Mononuclear cell (primary cell): ENCODE results near the gene OGDH. TPM values are rescaled to one million over a fixed set of nuclear protein-coding genes. Genes with fewer than 3 reads are reported as not detected.
"Not testable (repeated sequence)": the region's sequence is repeated elsewhere in the genome, so short reads cannot be mapped to it uniquely, and the experiment has no call there.

Experiments used
- H3K27me3 ChIP-seq: 2 replicates; pipeline ENCODE4 v1.6.0; 2011; ENCODE audit warnings: low read length, control low read depth; ENCODE audit not compliant: insufficient read depth
- H3K4me1 ChIP-seq: 2 replicates; pipeline ENCODE4 v1.5.1; 2011; ENCODE audit warnings: mild to moderate bottlenecking, low read length, control low read depth; ENCODE audit not compliant: insufficient read depth
- H3K4me3 ChIP-seq: 2 replicates; pipeline ENCODE4 v1.5.1; 2011; ENCODE audit warnings: mild to moderate bottlenecking, low read length, moderate library complexity
- H3K9me3 ChIP-seq: 2 replicates; pipeline ENCODE4 v1.5.1; 2011; ENCODE audit warnings: low read depth, mild to moderate bottlenecking, control low read depth, low read length
- total RNA-seq: library from RNA; depleted of rRNA; stranded (reverse); fragments of >200 nt; gene quantifications from one replicate; pipeline ENCODE4 v1.2.3, GENCODE V29; 2012

The OGDH gene
- total RNA-seq, 1 donor, result 17.2 TPM

GRCh38 chr7:44706788-44707557 lies 100.5 kb downstream of the OGDH start:
- Histone ChIP-seq H3K9me3 (no peaks in the 10 kb centered on the region), H3K4me1 (no peaks in the 10 kb centered on the region), H3K27me3 (no peaks in the 10 kb centered on the region), H3K4me3 (no peak overlapping the region)

DNA sequence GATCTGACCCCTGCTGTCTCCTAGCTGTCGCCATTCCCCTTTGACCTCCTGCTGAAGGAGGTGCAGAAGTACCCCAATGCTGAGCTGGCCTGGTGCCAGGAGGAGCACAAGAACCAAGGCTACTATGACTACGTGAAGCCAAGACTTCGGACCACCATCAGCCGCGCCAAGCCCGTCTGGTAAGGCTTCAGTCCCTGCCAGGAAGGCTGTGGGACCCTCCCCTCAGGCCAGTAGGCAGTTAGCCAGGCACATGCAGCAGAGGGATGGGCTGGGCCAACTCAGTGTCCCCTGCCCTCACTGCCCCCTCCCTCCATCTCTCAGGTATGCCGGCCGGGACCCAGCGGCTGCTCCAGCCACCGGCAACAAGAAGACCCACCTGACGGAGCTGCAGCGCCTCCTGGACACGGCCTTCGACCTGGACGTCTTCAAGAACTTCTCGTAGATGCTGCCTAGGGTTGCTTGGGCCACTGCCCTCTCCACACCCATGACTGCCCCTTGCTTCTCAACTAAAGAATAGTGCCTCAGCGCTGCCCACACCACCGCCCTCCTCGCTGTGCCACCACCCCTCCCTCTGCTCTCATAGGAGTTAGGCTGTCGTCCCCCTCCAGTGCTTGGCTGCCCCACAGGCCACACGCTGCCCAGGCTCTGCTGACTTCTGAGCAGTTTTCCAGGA lies 101.3 kb downstream of the OGDH start:
- no peaks in the 10 kb centered on the region for H3K4me1 ChIP-seq
- no peak overlapping the region for H3K4me3 ChIP-seq
- no peaks in the 10 kb centered on the region for H3K27me3 ChIP-seq
- H3K9me3 ChIP-seq, result no peaks in the 10 kb centered on the region

DNA sequence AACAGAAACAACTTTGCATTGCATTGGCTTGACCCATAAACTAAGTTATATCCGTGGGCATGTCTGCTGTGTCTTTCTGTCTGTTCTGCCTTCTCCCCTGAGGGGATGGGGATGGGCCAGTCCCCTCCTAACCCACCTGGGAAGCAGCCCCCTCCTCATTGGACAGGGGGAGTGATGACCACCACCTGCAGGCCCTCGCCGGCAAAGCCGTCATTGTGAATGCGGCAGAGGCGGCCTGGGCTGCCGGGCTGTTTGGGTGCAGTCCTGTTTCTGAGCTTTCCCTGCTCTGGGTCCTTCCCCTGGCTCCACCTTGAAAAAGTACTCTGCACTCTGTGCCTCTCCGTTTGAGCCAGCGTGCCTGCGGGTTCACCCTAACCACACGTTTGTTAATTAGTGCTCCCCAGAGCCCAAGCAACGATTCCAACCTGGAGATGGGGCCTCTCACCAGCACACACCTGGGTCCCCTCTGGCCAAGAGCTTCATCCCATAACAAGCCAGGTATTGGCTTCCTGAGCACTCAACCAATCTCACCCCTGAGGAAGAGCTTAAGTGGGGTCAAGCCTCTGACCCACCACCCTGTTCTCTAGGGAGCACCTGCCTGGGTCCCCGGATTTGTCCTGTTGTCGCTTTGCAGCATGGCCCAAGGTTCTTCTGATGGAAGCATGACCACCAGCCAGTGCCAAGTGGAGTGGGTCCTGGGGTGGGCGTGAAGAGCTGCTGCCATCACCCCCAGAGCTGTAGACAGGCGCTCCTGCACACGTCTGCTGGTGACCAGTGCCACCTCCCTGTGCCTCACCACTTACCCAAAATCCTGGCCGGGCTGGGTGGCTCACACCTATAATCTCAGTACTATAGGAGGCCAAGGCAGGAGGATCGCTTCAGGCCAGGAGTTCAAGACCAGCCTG lies 102.8 kb downstream of the OGDH start:
- H3K27me3 ChIP-seq, result no peaks in the 10 kb centered on the region
- H3K4me1 ChIP-seq, result no peaks in the 10 kb centered on the region
- no peaks in the 10 kb centered on the region for H3K9me3 ChIP-seq
- no peak overlapping the region for H3K4me3 ChIP-seq

DNA sequence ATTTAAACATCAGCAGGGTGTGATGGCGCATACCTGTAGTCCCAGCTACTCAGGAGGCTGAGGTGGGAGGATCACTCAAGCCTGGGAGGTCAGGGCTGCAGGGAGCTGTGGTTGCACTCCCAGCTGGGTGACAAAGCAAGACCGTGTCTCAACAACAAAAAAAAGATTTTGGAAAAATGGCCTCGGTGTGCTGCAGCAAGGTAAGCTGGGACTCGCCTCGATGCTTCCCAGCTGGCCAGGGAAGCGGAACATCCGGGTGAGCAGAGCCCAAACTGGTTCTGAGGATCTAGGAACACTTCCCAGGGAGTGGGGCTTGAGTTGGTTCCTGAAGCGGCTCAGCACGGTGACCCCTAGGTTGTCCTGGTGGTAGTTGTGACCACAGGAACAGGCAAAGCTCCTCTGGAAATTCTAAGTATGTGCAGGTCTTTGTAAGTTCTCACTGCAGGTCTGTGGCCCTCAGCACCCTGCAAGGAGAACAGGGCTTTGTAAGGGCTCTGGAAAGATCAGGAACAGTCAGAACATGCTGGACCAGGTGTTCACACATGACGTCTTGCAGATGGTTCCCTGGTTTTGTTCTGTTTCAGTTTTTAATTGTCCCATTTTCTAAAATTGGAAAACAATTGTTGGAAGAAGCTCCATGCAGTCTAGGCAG lies 103.6 kb downstream of the OGDH start:
- H3K9me3 ChIP-seq, result no peaks in the 10 kb centered on the region
- H3K27me3 ChIP-seq, result no peaks in the 10 kb centered on the region
- H3K4me3 ChIP-seq, result no peak overlapping the region
- H3K4me1 ChIP-seq, result no peaks in the 10 kb centered on the region

- Histone ChIP-seq H3K4me3 (no peak overlapping the region), H3K4me1 (no peaks in the 10 kb centered on the region), H3K27me3 (no peaks in the 10 kb centered on the region), H3K9me3 (no peaks in the 10 kb centered on the region)
These were observed 105.1 kb downstream of the OGDH start for GRCh38 chr7:44711528-44711927.

GRCh38 chr7:44712012-44712411 lies 105.6 kb downstream of the OGDH start:
- H3K4me1 ChIP-seq, result no peaks in the 10 kb centered on the region
- H3K4me3 ChIP-seq, result no peak overlapping the region
- H3K9me3 ChIP-seq, result no peaks in the 10 kb centered on the region
- H3K27me3 ChIP-seq, result no peaks in the 10 kb centered on the region

GRCh38 chr7:44713141-44713540 lies 106.7 kb downstream of the OGDH start:
- no peaks in the 10 kb centered on the region for H3K27me3 ChIP-seq
- no peaks in the 10 kb centered on the region for H3K9me3 ChIP-seq
- H3K4me3 ChIP-seq, result no peak overlapping the region
- no peaks in the 10 kb centered on the region for H3K4me1 ChIP-seq

DNA sequence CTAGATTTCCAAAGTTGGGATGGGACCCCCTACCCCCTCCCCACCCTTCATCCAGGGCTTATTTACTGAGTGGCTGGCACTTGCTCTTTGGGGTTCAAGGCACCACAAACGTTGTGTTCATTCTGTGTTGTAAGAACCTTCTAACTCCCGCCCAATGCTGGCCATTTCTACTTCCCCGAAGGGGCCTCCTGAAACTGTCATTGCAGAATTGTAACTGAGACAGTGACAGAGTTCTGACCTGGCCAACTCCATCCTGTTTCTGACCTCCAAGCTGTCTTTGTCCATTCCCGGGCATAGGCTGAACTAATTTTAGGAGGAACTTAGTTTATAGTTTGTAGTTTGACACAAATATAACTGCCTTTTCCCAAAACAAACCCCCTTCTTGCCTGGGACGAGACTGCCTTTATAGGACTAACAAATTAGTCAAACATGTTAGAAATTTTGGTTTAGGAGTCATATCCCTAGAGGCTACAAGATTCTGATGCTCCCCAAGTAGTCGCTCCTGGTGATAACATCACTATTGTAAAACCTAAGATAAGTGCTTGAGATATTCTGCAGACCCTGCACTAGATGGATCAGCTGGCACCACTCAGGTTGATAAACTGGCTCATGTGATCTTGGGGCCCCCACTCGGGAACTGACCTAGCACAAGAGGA lies 107.4 kb downstream of the OGDH start:
- Histone ChIP-seq H3K4me3 (no peak overlapping the region), H3K27me3 (no peaks in the 10 kb centered on the region), H3K9me3 (no peaks in the 10 kb centered on the region), H3K4me1 (no peaks in the 10 kb centered on the region)

- H3K27me3 ChIP-seq, result no peaks in the 10 kb centered on the region
- no peaks in the 10 kb centered on the region for H3K4me1 ChIP-seq
- no peaks in the 10 kb centered on the region for H3K9me3 ChIP-seq
- no peak overlapping the region for H3K4me3 ChIP-seq
These were observed 109.8 kb downstream of the OGDH start for GRCh38 chr7:44716205-44716604.

GRCh38 chr7:44720301-44720700 lies 113.9 kb downstream of the OGDH start:
- no peaks in the 10 kb centered on the region for H3K4me1 ChIP-seq
- no peaks in the 10 kb centered on the region for H3K27me3 ChIP-seq
- H3K9me3 ChIP-seq, result no peaks in the 10 kb centered on the region
- no peak overlapping the region for H3K4me3 ChIP-seq

DNA sequence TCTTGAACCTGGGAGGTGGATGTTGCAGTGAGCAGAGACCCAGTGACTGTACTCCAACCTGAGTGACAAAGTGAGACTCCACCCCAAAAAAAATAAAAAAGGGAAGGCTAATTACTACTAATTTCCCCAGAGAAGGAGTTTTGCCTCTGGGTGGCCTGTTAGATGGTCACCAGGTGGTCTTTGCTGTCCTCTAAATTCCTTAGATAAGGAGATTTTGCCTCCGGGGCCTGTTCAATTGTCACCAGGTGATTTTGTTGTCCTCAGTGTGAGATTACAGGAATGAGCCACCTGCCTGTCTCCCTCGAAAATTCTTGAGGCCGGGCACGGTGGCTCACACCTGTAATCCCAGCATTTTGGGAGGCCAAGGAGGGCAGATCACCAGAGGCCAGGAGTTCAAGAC lies 117.8 kb downstream of the OGDH start:
- Histone ChIP-seq H3K27me3 (no peaks in the 10 kb centered on the region), H3K4me3 (no peak overlapping the region), H3K4me1 (peaks cover 7% of the 10 kb centered on the region), H3K9me3 (no peaks in the 10 kb centered on the region)

DNA sequence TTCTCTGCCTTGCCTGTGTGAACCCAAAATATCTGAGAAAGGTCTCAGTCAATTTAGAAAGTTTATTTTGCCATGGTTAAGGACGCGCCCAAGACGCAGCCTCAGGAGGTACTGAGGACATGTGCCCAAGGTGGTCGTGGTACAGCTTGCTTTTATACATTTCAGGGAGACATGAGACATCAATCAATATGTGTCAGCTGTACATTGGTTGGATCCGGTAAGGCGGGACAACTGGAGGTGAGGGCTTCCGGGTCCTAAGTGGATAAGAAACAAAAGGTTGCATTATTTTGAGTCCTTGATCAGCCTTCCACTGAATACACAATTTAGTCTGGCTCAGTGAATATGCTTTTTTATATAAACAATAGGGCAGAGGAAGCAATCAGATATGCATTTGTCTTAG lies 119.8 kb downstream of the OGDH start:
- H3K9me3 ChIP-seq, H3K4me3 ChIP-seq, H3K4me1 ChIP-seq, H3K27me3 ChIP-seq: not testable (repeated sequence)

DNA sequence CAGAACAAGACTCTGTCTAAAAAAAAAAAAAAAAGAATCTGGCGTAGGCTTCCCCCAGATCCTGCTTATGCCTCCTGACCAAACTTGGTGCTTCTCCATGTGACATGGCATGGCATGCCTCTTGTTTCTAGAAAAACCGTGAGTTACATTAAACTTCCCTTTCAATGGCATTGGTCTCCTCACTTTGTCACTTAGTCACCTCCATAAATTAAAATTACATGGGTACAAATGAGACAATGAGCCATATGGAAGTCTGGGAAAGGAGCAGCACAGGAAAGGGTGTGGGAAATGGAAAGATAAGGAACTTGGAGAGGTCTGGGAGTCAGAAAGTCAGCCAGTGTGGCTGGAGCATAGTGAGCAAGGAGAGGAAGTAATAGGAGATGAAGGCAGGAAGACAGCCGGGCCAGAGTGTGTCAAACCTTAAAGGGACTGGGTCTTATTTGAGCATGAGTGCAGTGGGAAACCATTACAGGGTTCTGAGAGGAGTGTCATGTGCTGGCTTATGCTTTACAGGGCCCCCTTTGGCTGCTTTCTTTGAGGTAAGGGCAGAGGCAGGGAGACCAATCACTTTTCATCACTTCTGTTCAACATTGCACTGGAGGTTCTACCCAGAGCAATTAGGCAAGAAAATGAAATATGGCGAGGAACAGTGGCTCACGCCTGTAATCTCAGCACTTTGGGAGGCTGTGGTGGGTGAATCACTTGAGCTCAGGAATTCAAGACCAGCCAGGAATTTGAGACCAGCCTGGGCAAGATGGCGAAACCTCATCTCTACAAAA lies 120.9 kb downstream of the OGDH start:
- H3K27me3 ChIP-seq, result no peaks in the 10 kb centered on the region
- no peak overlapping the region for H3K4me3 ChIP-seq
- peaks cover 7% of the 10 kb centered on the region for H3K4me1 ChIP-seq
- H3K9me3 ChIP-seq, result no peaks in the 10 kb centered on the region

DNA sequence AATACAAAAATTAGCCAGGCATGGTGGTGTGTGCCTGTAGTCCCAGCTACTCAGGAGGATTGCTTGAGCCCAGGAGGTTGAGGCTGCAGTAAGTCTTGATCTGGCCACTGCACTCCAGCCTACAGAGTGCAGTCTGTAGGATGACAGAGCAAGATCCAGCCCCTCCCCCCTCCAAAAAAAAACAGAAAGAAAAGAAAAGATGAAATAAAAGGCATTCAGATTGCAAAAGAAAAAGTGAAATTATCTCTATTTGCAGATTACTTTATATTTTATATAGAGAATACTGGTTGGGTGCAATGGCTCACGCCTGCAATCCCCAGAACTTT lies 121.5 kb downstream of the OGDH start:
- H3K9me3 ChIP-seq, result no peaks in the 10 kb centered on the region
- H3K4me3 ChIP-seq, result no peak overlapping the region
- no peaks in the 10 kb centered on the region for H3K27me3 ChIP-seq
- H3K4me1 ChIP-seq, result peaks cover 7% of the 10 kb centered on the region
